GM18517 (cell line): ENCODE measurements around the gene OTUB1.

Experiments used
- ATAC-seq: cut with Tn5 transposase; IDR thresholded peaks from one replicate; pipeline ENCODE4 v1.9.1; 2021; ENCODE audit warnings: mild to moderate bottlenecking, moderate library complexity; ENCODE audit not compliant: unreplicated experiment

The OTUB1 gene

GRCh38 chr11:63974259-63975143 lies 11.7 kb upstream of the OTUB1 start, which contains the start of gene COX8A:
TSS of gene COX8A (plus strand) at chr11:63974620. CDS start at chr11:63974681, 61 bp downstream.
- ATAC-seq = peak; percentile 98

- no peak for ATAC-seq
These were observed 7.5 kb upstream of the OTUB1 start for GRCh38 chr11:63978551-63979239.

- ATAC-seq = no peak
These were observed 6.8 kb upstream of the OTUB1 start for GRCh38 chr11:63979426-63979825.

- no peak for ATAC-seq
These were observed 454 bp upstream of the OTUB1 start for GRCh38 chr11:63985812-63986155.

GRCh38 chr11:63986932-63987513 lies 785 bp downstream of the OTUB1 start:
- ATAC-seq = no peak

GRCh38 chr11:63991558-63991957 lies 5.3 kb downstream of the OTUB1 start:
- no peak for ATAC-seq

GRCh38 chr11:63993100-63993499 lies 6.9 kb downstream of the OTUB1 start:
- no peak for ATAC-seq

GRCh38 chr11:63993993-63994392 lies 7.8 kb downstream of the OTUB1 start:
- ATAC-seq = no peak

- ATAC-seq = no peak
These were observed 10.3 kb downstream of the OTUB1 start for GRCh38 chr11:63996512-63996911.

GRCh38 chr11:63997104-63997700 lies 11.0 kb downstream of the OTUB1 start:
- ATAC-seq = no peak

GRCh38 chr11:63997801-63998337 lies 11.6 kb downstream of the OTUB1 start:
- ATAC-seq = no peak

- ATAC-seq = no peak
These were observed 12.5 kb downstream of the OTUB1 start for GRCh38 chr11:63998558-63999348.

- no peak for ATAC-seq
These were observed 13.2 kb downstream of the OTUB1 start for GRCh38 chr11:63999349-64000025.

GRCh38 chr11:64000026-64000739 lies 13.9 kb downstream of the OTUB1 start:
- no peak for ATAC-seq

GRCh38 chr11:64000740-64001483 lies 14.7 kb downstream of the OTUB1 start:
- no peak for ATAC-seq

GRCh38 chr11:64001484-64002420 lies 15.5 kb downstream of the OTUB1 start:
- ATAC-seq = no peak
